Measurements from ENCODE around the gene SENP1. TPM values are rescaled to one million over a fixed set of nuclear protein-coding genes. Genes with fewer than 3 reads are reported as not detected.
A peak's percentile ranks its signal among the peaks of the same experiment; 100 is the strongest.

The SENP1 gene
- total and polyA plus RNA-seq, 2 of the 4 experiments (the other 2 are of a cell fraction), result 7.2 to 25.3 TPM

GRCh38 chr12:48036818-48037217, 69.1 kb downstream of the SENP1 start:
- H2AK5ac ChIP-seq (ENCODE audit: low read depth, low read length), result peak overlapping the region; percentile 61; the same call in 1 of the 2 replicates
- H3K27me3 ChIP-seq (ENCODE audit: control insufficient read depth, insufficient read depth, low read length), result peaks cover 9% of the 10 kb centered on the region; the same call in 1 of the 2 replicates
- DNase-seq (no peak), ATAC-seq (ENCODE audit: low read depth) (peak; percentile 13; the same call in 1 of the 2 replicates)
- H3K9me1 ChIP-seq (ENCODE audit: insufficient read depth, low read length), result peaks cover 14% of the 10 kb centered on the region; the same call in 1 of the 2 replicates
- H2BK20ac ChIP-seq (ENCODE audit: low read depth, low read length), result no peak overlapping the region
- 0 out of 2 replicates have a peak overlapping the region, but pooled peaks have one; percentile 72 for H3K18ac ChIP-seq (ENCODE audit: low read depth, low read length)
- no TSS peak for BruUV-seq (replicated peaks)
- 0 out of 2 replicates have a peak overlapping the region, but pooled peaks have one; percentile 29 for H3K14ac ChIP-seq (replicated peaks; ENCODE audit: low read depth, low read length)
- H2AK9ac ChIP-seq (replicated peaks; ENCODE audit: low read depth, low read length, poor library complexity), result no peak overlapping the region
- peak overlapping the region; percentile 82 to 95; a peak in 3 of 4 replicates for H4K8ac ChIP-seq (ENCODE audit: low read depth in 2 of 2, low read length in 2 of 2)
- H2BK15ac ChIP-seq (ENCODE audit: low read depth, low read length), result peak overlapping the region; percentile 68; the same call in 1 of the 3 replicates
- no peak overlapping the region for H2BK5ac ChIP-seq (ENCODE audit: low read depth, low read length, poor library complexity, severe bottlenecking)
- TF ChIP-seq CEBPB (IDR thresholded peaks at IDR 0.05; ENCODE audit: low read depth, low read length) (no peak), CHD1 (IDR thresholded peaks at IDR 0.05; ENCODE audit: low read depth, low read length) (no peak), RCOR1 (IDR thresholded peaks at IDR 0.05; ENCODE audit: insufficient replicate concordance, low read length) (no peak), MAZ (IDR thresholded peaks at IDR 0.05; ENCODE audit: borderline replicate concordance, low read depth, low read length) (no peak), POLR2A (IDR thresholded peaks at IDR 0.05; ENCODE audit: low read depth, low read length) (no peak), CTCF (conservative IDR thresholded peaks at IDR 0.05; ENCODE audit: low read depth, low read length) (no peak), RAD21 (IDR thresholded peaks at IDR 0.05; ENCODE audit: low read length) (no peak), FOS (IDR thresholded peaks at IDR 0.05; ENCODE audit: low read depth, low read length) (no peak), NFE2L2 (IDR thresholded peaks at IDR 0.05; ENCODE audit: low read depth, low read length) (no peak), ELK1 (IDR thresholded peaks at IDR 0.05; ENCODE audit: borderline replicate concordance, low read depth, low read length) (no peak), USF2 (IDR thresholded peaks at IDR 0.05; ENCODE audit: low read depth, low read length) (no peak), BHLHE40 (IDR thresholded peaks at IDR 0.05; ENCODE audit: low read depth, low read length) (no peak)
- peak overlapping the region; percentile 78 for H2BK120ac ChIP-seq (ENCODE audit: low read depth, low read length)
- POLR2A ChIA-PET (ENCODE audit: unreplicated experiment), result no interaction called here
- no peaks in the 10 kb centered on the region for H3K79me1 ChIP-seq (ENCODE audit: low read depth in 1 of 2, low read length in 2 of 2)
- no peak overlapping the region for H3K9ac ChIP-seq (ENCODE audit: low read depth, low read length)
- no peak overlapping the region; the same call in 1 of the 2 replicates for H4K91ac ChIP-seq (ENCODE audit: insufficient read depth, low read depth, low read length)
- CTCF ChIA-PET, result interaction anchor here (0.9 kb wide), 1 partner anchor 8 kb away, joined by 4 read pairs; no protein-coding TSS in a partner anchor
- intact Hi-C loops (cut with micrococcal nuclease) (no loop called here), dilution Hi-C loops (cut with HindIII; ENCODE audit: low sequenced_read_pairs, unreplicated experiment) (no loop called here), in situ Hi-C loops (cut with MboI; ENCODE audit: low sequenced_read_pairs) (no loop called here)
- 0 out of 2 replicates have a peak overlapping the region, but pooled peaks have one; percentile 24 for H3K23ac ChIP-seq (ENCODE audit: low read depth, low read length)
- no CpG with 5 or more reads among the region's 4 CpGs for WGBS, 2 experiments (ENCODE audit: extremely low coverage in 2 of 2, insufficient read length in 1 of 2)
- H3K27ac ChIP-seq (ENCODE audit: insufficient read depth, low read length), result no peak overlapping the region
- no peak overlapping the region for H3K4me2 ChIP-seq (ENCODE audit: low read depth, low read length)
- no peaks in the 10 kb centered on the region for H3K9me3 ChIP-seq (ENCODE audit: control insufficient read depth, insufficient read depth, low read length)
- no peaks in the 10 kb centered on the region for H4K20me1 ChIP-seq (ENCODE audit: insufficient read depth, low read length)
- peak overlapping the region; percentile 84 for H2AFZ ChIP-seq (replicated peaks; ENCODE audit: low read length, poor library complexity)
- H3K4me1 ChIP-seq (ENCODE audit: control insufficient read depth, insufficient read depth, low read length), result peaks cover 10% of the 10 kb centered on the region
- no peaks in the 10 kb centered on the region for H3K36me3 ChIP-seq (ENCODE audit: control insufficient read depth, insufficient read depth, low read length)
- H4K5ac ChIP-seq (ENCODE audit: low read depth, low read length), result peak overlapping the region; percentile 92; the same call in 1 of the 2 replicates
- H3K4me3 ChIP-seq (ENCODE audit: insufficient read depth, low read depth, low read length), result no peak overlapping the region
- H3K56ac ChIP-seq (ENCODE audit: extremely low read depth, insufficient read depth, low read length), result no peak overlapping the region
- peak overlapping the region; percentile 46 for H3K4ac ChIP-seq (ENCODE audit: low read depth, low read length)

Measured in IMR-90 (cell line).